GM12892 (cell line): ENCODE measurements around the gene MMP11.

ENCODE experiments used
- DNase-seq: peaks from one replicate; pipeline ENCODE4 v3.0.0; 2011; ENCODE audit not compliant: insufficient read length
- FAIRE-seq: peaks from 2 replicates; lab custom pipeline; 2011; peaks lifted over from hg19 to GRCh38; lab: Jason Lieb, UNC
- POLR2A ChIP-seq: IDR thresholded peaks from 2 replicates; pipeline ENCODE4 v1.6.1; 2011; ENCODE audit warnings: low read depth, low read length, control low read depth
- POLR2AphosphoS5 ChIP-seq: IDR thresholded peaks from 2 replicates; pipeline ENCODE4 v1.6.1; 2011; ENCODE audit warnings: low read depth, low read length, control low read depth
- TAF1 ChIP-seq: IDR thresholded peaks from 2 replicates; pipeline ENCODE4 v1.6.1; 2011; ENCODE audit warnings: low read depth, mild to moderate bottlenecking, control low read depth, low read length, borderline replicate concordance

MMP11 gene

DNA sequence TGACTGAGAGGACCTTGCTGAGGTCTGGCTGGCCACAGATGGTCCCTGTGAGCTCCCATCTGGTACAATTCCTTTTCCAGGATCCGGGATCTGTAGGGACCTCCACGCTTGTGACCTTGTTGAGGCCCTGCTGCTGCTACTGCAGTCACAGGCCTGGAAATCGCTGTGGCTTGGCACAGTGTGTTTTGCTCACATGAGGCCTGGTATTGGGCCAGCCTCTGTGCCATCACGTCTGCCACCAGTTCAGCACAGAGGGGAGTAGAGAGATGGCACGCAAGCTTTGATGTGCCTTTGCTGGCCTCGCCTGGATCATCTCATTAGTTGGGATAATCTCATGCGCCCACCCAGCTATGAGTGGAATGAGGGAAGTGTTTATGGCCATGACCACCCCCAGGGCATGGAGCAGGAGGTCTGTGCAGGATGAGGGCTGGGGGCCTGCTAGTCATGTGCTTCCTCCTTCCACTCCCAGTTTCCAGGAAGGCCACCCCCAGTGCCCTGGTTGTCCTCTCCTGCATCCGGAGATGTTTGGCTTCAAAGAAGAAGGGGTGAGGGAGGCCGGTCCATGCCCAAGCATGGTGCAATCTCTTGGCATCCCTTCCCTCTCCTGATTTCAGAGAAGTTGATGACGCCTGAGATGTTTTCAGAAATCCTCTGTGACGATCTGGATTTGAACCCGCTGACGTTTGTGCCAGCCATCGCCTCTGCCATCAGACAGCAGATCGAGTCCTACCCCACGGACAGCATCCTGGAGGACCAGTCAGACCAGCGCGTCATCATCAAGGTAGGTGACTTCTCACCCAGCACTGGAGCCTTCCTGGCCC lies 43.7 kb downstream of the MMP11 start:
- FAIRE-seq (no peak), DNase-seq (no peak)
- no peak for TF ChIP-seq POLR2AphosphoS5
- no peak for TF ChIP-seq POLR2A
- no peak for TF ChIP-seq TAF1

DNA sequence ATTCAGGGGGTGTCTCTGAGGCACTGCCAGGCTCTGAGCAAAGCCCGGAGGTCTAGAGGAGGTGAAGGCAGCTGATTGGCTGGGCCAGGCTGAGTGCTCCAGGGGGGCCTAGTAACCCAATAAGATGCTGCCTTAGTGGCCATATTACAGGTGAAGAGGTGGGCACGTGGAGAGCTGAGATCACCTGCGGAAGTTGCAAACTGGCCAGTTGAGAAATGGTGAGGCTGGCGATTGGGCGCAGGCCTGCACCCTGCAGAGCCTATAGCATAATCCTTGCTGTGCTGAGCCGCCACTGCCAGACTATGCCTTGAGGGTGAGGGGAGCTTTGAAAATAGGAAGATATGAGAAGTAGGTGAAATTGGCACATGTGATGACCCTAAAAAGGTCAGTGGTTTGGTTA lies 44.5 kb downstream of the MMP11 start:
- FAIRE-seq (no peak), DNase-seq (no peak)
- TF ChIP-seq POLR2A (no peak), POLR2AphosphoS5 (no peak), TAF1 (no peak)

DNA sequence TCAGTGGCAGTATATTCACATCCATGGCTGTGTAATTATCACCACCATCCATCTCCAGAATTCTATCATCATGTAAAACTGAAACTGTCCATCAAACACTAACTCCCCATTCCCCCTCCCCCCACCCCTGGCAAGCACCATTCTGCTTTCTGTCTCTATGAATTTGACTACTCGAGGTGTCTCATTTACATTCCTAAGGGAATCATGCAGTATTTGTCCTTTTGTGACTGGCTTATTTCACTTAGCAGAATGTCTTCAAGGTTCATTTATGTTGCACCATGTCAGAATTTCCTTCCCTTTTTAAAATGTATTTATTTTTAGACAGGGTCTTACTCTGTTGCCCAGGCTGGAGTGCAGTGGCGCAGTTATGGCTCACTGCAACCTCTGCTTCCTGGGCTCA lies 45.9 kb downstream of the MMP11 start:
- DNase-seq, result no peak
- TF ChIP-seq POLR2A, result no peak
- no peak for TF ChIP-seq TAF1
- TF ChIP-seq POLR2AphosphoS5, result no peak
- no peak for FAIRE-seq

DNA sequence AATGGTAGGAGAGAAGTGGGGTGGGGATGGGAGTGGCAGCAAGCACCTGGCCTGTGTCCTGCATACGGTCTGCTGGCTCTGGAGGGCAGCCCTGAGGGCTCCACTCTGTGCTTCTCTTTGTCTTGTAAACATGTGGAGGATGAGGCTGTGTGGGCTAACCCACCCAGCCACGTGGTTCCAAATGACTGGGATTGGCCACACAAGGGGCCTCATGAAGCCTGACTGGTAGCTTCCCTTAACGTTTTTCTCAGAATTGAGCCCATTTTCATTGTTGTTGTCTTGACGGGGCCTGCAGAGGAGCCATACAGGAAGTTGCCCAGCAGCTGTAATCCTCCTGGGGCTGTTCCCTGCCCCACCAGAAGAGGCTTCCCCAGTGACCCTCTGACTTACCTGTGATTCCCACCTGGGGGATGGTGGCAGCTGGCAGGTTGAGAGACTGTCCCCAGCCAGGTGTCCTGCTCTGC lies 48.1 kb downstream of the MMP11 start:
- FAIRE-seq, result no peak
- TF ChIP-seq TAF1 (no peak), POLR2A (no peak), POLR2AphosphoS5 (no peak)
- DNase-seq, result no peak

DNA sequence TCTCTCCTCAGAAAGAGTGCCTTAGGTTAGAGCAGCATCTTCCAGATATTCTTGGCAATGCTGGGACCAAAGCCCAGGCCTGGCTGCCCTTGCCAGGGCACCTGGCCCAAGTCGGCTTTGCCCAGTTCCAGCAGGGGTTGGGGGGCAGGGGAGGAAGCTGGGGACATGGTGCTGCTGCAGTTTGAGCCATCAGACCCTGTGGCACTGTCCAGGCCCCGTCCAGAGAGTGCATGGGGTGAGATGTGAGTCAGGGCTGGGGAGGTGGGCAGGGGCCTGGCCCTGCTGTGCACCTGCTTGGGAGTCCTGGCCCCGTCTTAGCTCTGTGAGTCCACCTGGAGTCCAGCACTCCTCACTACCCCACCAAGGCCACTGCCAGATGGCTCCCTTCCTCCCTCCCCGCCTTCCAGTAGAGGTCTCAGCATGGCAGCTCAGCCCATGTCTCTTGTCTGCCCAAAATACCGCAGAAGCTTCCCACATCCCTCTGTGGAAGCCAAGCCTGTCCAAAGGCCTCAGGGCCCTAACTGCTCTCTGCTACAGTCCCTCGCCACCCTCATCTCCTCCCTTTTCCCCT lies 49.5 kb downstream of the MMP11 start:
- no peak for FAIRE-seq
- TF ChIP-seq TAF1 (no peak), POLR2A (no peak)
- DNase-seq, result no peak

DNA sequence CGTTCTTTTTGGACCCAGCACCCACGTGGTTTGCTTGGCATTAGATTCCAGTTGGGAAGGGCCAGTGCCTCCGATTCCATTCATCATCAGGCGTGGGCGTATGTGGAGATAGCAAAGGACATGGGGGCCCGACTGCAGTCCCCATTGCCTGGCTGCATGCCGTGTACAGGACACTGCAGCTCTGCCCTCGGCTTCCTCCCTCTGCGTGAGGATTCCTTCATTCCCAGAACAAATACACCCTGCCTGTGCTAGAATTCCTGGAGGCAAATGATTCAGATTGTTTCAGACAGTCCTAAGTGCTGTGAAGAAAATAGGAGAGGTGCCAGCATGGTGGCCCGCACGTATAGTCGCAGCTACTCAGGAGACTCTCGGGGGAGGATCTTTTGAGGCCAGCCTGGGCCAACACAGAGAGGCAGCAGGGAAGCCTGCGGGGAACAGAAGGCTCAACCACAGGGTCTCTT lies 50.7 kb downstream of the MMP11 start:
- TF ChIP-seq POLR2A, result no peak
- no peak for TF ChIP-seq POLR2AphosphoS5
- TF ChIP-seq TAF1, result no peak
- FAIRE-seq (no peak), DNase-seq (no peak)

DNA sequence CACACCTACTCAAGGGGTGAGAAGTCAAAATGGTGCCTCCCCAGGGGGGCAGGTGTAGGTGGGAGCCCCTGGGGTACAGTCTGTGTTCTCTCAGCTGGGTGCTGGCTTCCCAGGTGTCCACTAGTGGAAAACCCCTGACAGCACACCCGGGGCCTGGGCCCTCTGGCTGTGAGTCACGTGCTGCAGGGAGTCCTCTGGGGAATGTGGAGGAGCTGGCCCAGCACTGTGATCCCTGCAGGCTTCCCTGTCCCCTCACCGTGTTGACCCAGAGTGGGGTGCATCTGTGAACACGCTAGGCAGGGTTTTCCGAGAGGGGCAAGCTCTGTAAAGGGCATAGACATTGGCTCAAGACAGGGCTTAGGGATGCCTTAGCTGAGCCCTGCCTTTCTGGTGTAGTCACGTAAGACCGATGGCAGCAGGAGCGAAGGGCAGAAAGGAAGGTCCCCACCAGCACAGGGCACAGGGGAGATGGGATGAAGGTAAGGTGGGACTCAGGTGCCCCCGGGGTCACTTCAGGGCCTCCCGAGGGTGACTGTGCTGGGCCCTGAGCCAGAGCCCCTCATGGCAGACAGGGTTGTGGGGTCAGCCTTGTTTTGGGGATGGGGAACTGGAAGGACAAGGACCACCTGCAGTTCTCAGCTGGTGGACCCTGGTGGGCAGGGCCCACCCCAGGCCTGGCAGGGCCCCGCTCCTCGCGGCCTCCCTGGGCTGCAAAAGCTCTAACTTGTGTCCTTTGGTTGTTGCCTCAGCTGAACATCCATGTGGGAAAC lies 52.0 kb downstream of the MMP11 start:
- DNase-seq (no peak), FAIRE-seq (no peak)

DNA sequence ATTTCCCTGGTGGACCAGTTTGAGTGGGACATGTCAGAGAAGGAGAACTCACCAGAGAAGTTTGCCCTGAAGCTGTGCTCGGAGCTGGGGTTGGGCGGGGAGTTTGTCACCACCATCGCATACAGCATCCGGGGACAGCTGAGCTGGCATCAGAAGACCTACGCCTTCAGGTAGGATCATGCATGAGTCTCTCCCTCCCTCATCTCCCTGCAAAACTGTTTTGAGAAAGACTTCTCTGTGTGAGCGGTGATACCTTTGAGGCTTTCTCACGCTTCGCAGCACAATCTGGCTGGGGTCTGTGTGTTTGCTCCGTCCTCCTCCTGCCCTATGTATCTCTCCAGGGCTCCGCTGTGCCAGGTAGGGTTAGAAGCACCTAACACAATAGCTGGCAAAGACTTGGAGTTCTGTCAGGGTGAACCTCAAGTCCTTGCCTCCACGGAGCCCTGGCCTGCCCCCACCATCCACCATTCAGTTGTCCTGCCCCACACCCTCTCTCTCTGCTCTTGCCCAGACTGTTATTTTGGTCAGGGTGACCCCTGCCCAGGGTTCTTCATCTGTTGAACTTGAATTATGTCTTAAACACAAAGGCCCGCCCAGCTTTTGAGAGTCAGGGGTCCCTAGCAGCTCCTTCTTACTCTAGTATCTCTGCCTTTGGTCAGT lies 52.7 kb downstream of the MMP11 start:
- TF ChIP-seq POLR2AphosphoS5 (no peak), POLR2A (no peak), TAF1 (no peak)

More for the DNA sequence above, 52.0 kb downstream of the MMP11 start:
- TF ChIP-seq TAF1 (no peak), POLR2AphosphoS5 (no peak), POLR2A (no peak)

DNA sequence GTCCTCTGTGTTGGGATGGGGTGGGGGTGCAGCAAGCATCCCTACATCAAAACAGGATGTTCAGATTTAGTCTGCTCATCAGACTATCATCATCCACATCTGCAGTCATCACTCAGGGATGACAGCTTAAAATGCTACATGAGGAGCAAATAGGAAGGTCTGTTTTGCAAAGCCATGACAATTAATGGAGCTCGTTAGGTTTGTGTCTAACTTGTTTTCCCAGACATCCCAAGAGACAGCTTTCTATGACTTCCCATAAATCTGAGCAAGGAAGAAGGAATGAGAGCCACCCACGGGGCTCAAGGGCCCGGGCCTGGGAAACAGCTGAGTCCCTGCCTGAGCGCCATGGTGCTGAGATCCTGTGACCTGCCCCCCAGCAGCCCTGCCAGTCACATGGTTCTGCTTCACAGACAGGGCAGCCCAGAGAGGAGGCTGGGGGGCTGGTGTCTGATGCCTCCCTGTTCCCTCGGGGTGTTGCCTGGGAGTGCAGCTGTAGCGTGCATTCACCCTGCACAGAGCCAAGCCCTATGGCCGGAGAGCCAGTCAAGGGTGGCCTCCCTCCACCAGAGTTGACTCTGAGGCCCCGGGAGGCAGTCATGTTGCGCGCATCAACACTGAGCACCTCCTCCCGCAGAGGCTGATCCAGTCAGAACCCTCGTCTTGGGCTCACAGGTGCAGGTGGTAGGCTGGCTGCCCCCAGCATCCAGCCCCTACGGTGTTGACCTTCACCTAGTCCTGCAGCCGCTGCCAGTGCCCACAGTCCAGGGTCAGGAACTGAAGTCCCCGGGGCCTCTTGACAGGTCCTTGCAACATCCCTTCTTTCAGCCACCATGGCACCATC lies 54.1 kb downstream of the MMP11 start:
- TF ChIP-seq POLR2A (no peak), POLR2AphosphoS5 (no peak), TAF1 (no peak)
- DNase-seq (no peak), FAIRE-seq (no peak)

More for the DNA sequence above, 52.7 kb downstream of the MMP11 start:
- no peak for FAIRE-seq
- no peak for DNase-seq

DNA sequence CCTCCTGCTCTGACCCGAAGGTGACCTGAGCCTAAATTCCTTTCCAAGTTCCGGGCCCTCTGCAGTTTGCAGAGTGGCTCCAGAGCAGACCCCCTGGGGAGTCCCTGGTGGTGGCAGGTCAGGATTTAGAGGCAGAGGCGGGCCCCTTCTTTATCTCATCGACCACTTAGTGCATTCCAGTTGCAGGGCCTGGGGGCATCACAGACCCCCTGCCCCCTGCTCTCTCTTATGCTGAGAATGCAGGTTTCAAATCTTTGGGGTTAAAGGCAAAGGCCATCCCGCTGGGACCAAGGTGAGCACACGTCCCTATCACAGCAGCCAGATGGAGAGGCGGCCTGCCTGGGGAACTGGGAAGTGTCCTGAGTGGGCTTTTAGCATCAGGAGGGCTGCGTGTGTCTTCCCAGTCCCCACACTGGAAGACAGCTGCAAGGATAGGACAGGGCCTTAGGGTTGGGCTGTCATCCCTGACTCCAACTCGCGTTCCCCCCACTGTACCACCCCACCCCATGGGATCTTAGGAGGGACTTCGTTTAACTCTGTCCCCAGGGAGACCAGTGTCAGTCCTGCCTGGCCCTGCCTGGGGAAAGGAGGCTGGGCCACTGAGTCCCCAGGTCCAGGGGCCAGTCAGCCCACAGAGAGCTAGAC lies 54.8 kb downstream of the MMP11 start:
- DNase-seq, result no peak
- no peak for TF ChIP-seq POLR2A
- no peak for TF ChIP-seq TAF1
- no peak for TF ChIP-seq POLR2AphosphoS5
- no peak for FAIRE-seq
